PFSK-1 (cell line): ENCODE data around the gene SKAP1.

Experiments
- FOXP2 ChIP-seq: optimal IDR thresholded peaks from 2 replicates; pipeline ENCODE3; 2011; ENCODE audit warnings: borderline replicate concordance, control low read depth, inconsistent platforms; ENCODE audit not compliant: insufficient read depth; ENCODE audit errors: extremely low read length, extremely low read depth
- POLR2AphosphoS5 ChIP-seq: IDR thresholded peaks from 2 replicates; pipeline ENCODE4 v1.6.1; 2012; ENCODE audit warnings: low read depth, mild to moderate bottlenecking, control low read depth, low read length, moderate library complexity
- REST ChIP-seq, 2 experiments: IDR thresholded peaks; 2 replicates each; pipeline versions ENCODE4 v1.6.1 to v1.8.0; 2011 to 2012; ENCODE audit warnings: low read depth in 2 of 2, low read length in 2 of 2, control low read depth in 1 of 2, inconsistent platforms in 1 of 2, mild to moderate bottlenecking in 1 of 2, moderate library complexity in 1 of 2; ENCODE audit not compliant: insufficient read depth in 1 of 2
- SIN3A ChIP-seq: IDR thresholded peaks from 2 replicates; pipeline ENCODE4 v1.6.1; 2012; ENCODE audit warnings: mild to moderate bottlenecking, low read length, moderate library complexity, borderline replicate concordance; ENCODE audit not compliant: insufficient read depth
- TAF1 ChIP-seq: IDR thresholded peaks from 2 replicates; pipeline ENCODE4 v1.6.1; 2012; ENCODE audit warnings: low read length, control low read depth, borderline replicate concordance; ENCODE audit not compliant: insufficient read depth

DNA sequence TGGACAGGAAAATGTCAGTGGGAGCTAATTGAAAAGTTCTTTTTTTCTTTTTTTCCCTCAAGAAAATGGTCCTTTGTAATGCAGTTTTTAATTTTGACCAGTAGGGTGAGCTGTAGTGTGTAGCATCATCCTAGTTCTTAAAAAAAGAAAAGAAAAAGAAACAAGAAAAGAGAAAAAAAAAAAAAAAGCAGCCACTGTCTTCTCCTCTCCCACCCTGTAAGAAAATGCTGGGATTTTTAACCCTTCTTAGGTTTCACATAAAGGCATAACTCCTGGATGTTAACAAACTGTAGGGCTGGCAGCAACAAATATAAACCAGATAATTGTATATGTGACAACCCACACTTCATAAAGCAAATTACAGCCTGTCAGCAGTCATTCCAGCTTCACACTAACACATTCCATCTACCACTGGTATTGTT, 78.1 kb downstream of the SKAP1 start:
- TF ChIP-seq REST (IDR thresholded peaks at IDR 0.05; ENCODE audit: insufficient read depth in 1 of 2, low read depth in 2 of 2, low read length in 2 of 2) = no peak
- no peak for TF ChIP-seq TAF1
- TF ChIP-seq POLR2AphosphoS5 = no peak
- TF ChIP-seq SIN3A = no peak
- TF ChIP-seq FOXP2 = no peak
